ENCODE data around the gene LRRC18.

- TF ChIP-seq CTCF (IDR thresholded peaks at IDR 0.05): no peak
- TF ChIP-seq POLR2A (IDR thresholded peaks at IDR 0.05): no peak
Measured at GRCh38 chr10:48937796-48938195, 1.8 kb downstream of the LRRC18 start.

Data from uterus (tissue), 2 donors.